Cardiac muscle cell (in vitro differentiated cells and primary cell): ENCODE results near the gene SLIT3. TPM values are rescaled to one million over a fixed set of nuclear protein-coding genes. Genes with fewer than 3 reads are reported as not detected.

ENCODE experiments used
- DNase-seq, 2 donors: peaks; one replicate each; pipeline versions ENCODE4 v3.0.0 to v3.0.0-alpha.2; 2010 to 2017; ENCODE audit warnings: low read depth in 1 of 2, low spot score in 1 of 2
- H3K27ac ChIP-seq: fragments of 200-600 bp; sonication (generic); 2 replicates; pipeline ENCODE4 v1.5.1; 2016
- H3K27me3 ChIP-seq: fragments of 200-600 bp; sonication (generic); 2 replicates; pipeline ENCODE4 v1.6.0; 2016; ENCODE audit warnings: control low read depth
- H3K36me3 ChIP-seq: fragments of 200-600 bp; sonication (generic); 2 replicates; pipeline ENCODE4 v1.5.1; 2016; ENCODE audit warnings: control low read depth
- H3K4me1 ChIP-seq: fragments of 200-600 bp; sonication (generic); 2 replicates; pipeline ENCODE4 v1.8.1; 2017; ENCODE audit warnings: low read depth, mild to moderate bottlenecking, mixed run types
- H3K4me3 ChIP-seq: fragments of 200-600 bp; sonication (generic); 2 replicates; pipeline ENCODE4 v1.5.1; 2016; ENCODE audit warnings: mild to moderate bottlenecking
- H3K9me3 ChIP-seq: fragments of 200-600 bp; sonication (generic); 2 replicates; pipeline ENCODE4 v1.5.1; 2017; ENCODE audit warnings: low read depth, mild to moderate bottlenecking, control low read depth
- polyA plus RNA-seq: library from polyadenylated mRNA; unstranded; fragments of >200 nt; fragmentation: Nextera tagmentation; extraction: Ambion mirVana; gene quantifications from 2 replicates; pipeline ENCODE4 v1.2.1, GENCODE V29; 2016
- total RNA-seq: library from RNA; depleted of rRNA; stranded (reverse); fragments of >200 nt; gene quantifications from 2 replicates; pipeline ENCODE4 v1.2.3, GENCODE V29; 2016
- TF ChIP-seq, protein P1 (sequence below): IDR thresholded peaks from 2 replicates; pipeline ENCODE4 v1.5.1; 2012; ENCODE audit warnings: low read depth, mild to moderate bottlenecking, low read length

The SLIT3 gene
- total and polyA plus RNA-seq, 2 experiments from 2014 or later: 50.7 to 111 TPM

DNA sequence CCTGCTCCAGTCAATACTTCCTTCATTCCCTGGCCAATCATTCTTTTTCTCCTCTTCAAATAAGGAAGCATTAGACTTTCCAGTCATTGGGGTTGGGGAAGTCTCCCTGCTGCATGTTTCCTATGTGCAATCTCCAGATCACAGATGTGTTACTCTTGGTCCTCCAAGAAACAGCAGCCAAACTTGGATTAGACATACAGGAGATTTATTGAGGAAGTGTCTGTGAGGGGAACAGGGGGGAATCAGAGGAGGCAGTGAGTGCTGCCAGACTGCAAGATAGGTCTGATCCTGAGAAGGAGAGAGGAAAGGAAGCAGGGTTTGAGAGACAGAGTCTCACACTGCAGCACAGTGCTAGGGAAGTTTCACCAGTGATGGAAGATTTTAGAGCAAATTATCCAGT lies 40.6 kb upstream of the SLIT3 start:
- Histone ChIP-seq H3K27ac (no peak overlapping the region), H3K4me1 (peaks cover 9% of the 10 kb centered on the region), H3K4me3 (no peak overlapping the region), H3K36me3 (no peaks in the 10 kb centered on the region), H3K27me3 (peaks cover 38% of the 10 kb centered on the region), H3K9me3 (no peaks in the 10 kb centered on the region)
- DNase-seq: no peak
- TF ChIP-seq, protein P1, sequence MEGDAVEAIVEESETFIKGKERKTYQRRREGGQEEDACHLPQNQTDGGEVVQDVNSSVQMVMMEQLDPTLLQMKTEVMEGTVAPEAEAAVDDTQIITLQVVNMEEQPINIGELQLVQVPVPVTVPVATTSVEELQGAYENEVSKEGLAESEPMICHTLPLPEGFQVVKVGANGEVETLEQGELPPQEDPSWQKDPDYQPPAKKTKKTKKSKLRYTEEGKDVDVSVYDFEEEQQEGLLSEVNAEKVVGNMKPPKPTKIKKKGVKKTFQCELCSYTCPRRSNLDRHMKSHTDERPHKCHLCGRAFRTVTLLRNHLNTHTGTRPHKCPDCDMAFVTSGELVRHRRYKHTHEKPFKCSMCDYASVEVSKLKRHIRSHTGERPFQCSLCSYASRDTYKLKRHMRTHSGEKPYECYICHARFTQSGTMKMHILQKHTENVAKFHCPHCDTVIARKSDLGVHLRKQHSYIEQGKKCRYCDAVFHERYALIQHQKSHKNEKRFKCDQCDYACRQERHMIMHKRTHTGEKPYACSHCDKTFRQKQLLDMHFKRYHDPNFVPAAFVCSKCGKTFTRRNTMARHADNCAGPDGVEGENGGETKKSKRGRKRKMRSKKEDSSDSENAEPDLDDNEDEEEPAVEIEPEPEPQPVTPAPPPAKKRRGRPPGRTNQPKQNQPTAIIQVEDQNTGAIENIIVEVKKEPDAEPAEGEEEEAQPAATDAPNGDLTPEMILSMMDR: no peak

GRCh38 chr5:169339869-169340268 lies 38.9 kb upstream of the SLIT3 start:
- Histone ChIP-seq H3K4me3 (no peak overlapping the region), H3K9me3 (no peaks in the 10 kb centered on the region), H3K4me1 (peaks cover 3% of the 10 kb centered on the region), H3K36me3 (no peaks in the 10 kb centered on the region), H3K27ac (no peak overlapping the region), H3K27me3 (peaks cover 38% of the 10 kb centered on the region)
- TF ChIP-seq, protein P1: no peak
- DNase-seq: no peak

DNA sequence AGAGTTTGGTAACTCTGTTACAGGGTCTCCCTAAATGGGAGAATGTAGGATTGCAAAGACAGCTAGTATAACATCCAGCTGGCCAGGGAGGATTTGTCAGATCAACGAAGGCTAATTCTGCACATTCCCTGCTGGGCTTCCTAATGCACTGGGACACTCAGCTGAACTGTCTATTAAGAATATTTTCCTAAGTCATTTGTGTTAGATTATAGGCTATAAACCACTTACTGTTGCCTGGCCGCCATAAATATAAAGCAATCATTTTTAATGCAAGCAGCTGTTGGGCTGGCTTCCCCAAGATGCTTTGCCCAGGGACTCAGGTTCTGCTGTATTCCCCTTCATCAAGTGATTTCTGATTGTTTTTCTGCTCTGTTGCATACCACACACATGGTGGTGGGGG lies 35.3 kb upstream of the SLIT3 start:
- Histone ChIP-seq H3K9me3 (no peaks in the 10 kb centered on the region), H3K27me3 (peaks cover 10% of the 10 kb centered on the region), H3K4me3 (no peak overlapping the region), H3K27ac (no peak overlapping the region), H3K4me1 (peaks cover 7% of the 10 kb centered on the region), H3K36me3 (no peaks in the 10 kb centered on the region)
- DNase-seq: no peak
- TF ChIP-seq, protein P1: no peak

DNA sequence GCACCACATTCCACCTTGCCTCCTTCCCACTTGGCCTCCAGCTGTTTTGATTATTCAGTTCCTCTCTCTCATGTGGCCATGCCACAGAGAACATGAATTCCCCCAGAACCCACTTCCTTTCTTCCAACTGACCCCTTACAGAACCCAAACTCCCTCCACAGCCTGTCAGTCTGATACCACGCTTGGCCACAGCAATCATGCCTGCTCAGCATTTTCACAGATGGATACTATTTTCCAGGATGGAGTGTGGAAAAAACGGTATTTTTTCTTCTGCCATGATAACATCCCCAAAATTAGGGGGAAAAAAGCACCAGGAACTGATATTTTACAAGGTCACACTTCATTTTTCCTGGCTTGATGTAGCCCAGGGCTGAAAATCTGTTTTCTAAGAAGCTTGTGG lies 34.9 kb upstream of the SLIT3 start:
- TF ChIP-seq, protein P1: no peak
- Histone ChIP-seq H3K27ac (no peak overlapping the region), H3K9me3 (no peaks in the 10 kb centered on the region), H3K36me3 (no peaks in the 10 kb centered on the region), H3K4me3 (no peak overlapping the region), H3K4me1 (peaks cover 7% of the 10 kb centered on the region), H3K27me3 (peaks cover 6% of the 10 kb centered on the region)
- no peak for DNase-seq

DNA sequence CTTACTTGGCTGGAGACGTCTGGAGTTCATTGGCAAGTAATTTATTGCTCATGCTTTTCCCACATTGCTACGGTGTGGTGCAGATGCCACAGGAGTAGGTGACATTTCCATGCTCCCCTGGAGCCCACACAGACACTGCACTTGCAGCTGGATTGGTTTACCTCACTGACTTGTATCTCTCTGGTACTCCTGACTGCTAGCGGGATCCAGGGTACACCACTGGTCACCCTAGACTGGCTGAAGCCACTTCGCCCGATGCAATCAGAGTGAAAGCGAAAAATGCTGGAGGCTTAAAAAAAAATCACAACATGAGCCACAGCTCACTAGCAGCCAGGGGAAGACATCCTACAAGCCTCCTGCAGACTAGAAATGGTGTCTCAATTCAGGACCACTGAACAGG lies 32.6 kb upstream of the SLIT3 start:
- Histone ChIP-seq H3K36me3 (no peaks in the 10 kb centered on the region), H3K4me3 (no peak overlapping the region), H3K27ac (no peak overlapping the region), H3K27me3 (peaks cover 4% of the 10 kb centered on the region), H3K4me1 (peaks cover 7% of the 10 kb centered on the region), H3K9me3 (no peaks in the 10 kb centered on the region)
- DNase-seq: no peak
- TF ChIP-seq, protein P1: no peak
